Left lung (tissue), 10 donors: ENCODE data around the gene MED27. TPM values are rescaled to one million over a fixed set of nuclear protein-coding genes. Genes with fewer than 3 reads are reported as not detected.
"Not testable (repeated sequence)": the region's sequence is repeated elsewhere in the genome, so short reads cannot be mapped to it uniquely, and the experiment has no call there.

Experiments used
- ATAC-seq: fragments of 200-7000 bp; cut with Tn5 transposase; one replicate; pipeline ENCODE4 v1.9.1; 2020; ENCODE audit warnings: moderate library complexity
- DNase-seq, 4 donors: peaks; one replicate each; pipeline ENCODE4 v3.0.0-alpha.2; 2013 to 2020
- H3K27ac ChIP-seq, 2 donors: fragments of 200-600 bp; sonication (generic) in 1 of 2; one replicate each; pipeline versions ENCODE4 v1.5.0 to v1.8.0; 2020 to 2021
- H3K27me3 ChIP-seq, 2 donors: fragments of 200-600 bp; sonication (generic) in 1 of 2; one replicate each; pipeline versions ENCODE4 v1.5.0 to v1.8.0; 2020 to 2021
- H3K36me3 ChIP-seq, 2 donors: fragments of 200-600 bp; sonication (generic) in 1 of 2; one replicate each; pipeline versions ENCODE4 v1.5.0 to v1.8.0; 2020 to 2021
- H3K4me1 ChIP-seq, 2 donors: fragments of 200-600 bp; one replicate each; pipeline ENCODE4 v1.8.0; 2021
- H3K4me3 ChIP-seq, 2 donors: fragments of 200-600 bp; sonication (generic) in 1 of 2; one replicate each; pipeline versions ENCODE4 v1.5.0 to v1.8.0; 2020 to 2021; ENCODE audit warnings: mild to moderate bottlenecking in 1 of 2
- H3K9me3 ChIP-seq, 2 donors: fragments of 200-600 bp; sonication (generic) in 1 of 2; one replicate each; pipeline versions ENCODE4 v1.5.0 to v1.8.0; 2020 to 2021
- intact Hi-C, 2 donors: fragments of 100-400 bp; cut with DNase I; formaldehyde crosslinking; loops; one replicate each; pipeline versions ENCODE4 v1.11.2 to v1.14.2; 2022
- polyA plus RNA-seq, 6 donors: library from polyadenylated mRNA; unstranded; fragments of 120-200 nt; gene quantifications; one replicate each; pipeline ENCODE4 v1.2.1, GENCODE V29; 2013; ENCODE audit not compliant: insufficient read length in 6 of 6
- total RNA-seq, 2 donors: library from RNA; stranded (reverse); fragmentation: NEBNext Ultra II Directional; extraction: Animal tissue kit (Norgen Biotek cat#: 25700); gene quantifications; one replicate each; pipeline ENCODE4 v1.2.1, GENCODE V29; 2021
- TF ChIP-seq, protein P1 (sequence below), 2 donors: fragments of 200-600 bp; sonication (generic) in 1 of 2; IDR thresholded peaks; one replicate each; pipeline versions ENCODE4 v1.5.0 to v1.8.0; 2021; ENCODE audit warnings: antibody characterized with exemption in 2 of 2
- donor health status: DM: no; HTN: yes; CAD: no.
- donor health status: DM: no; HTN: no; CAD: no.

Gene MED27
- total and polyA plus RNA-seq, 8 donors: 12.5 to 18.6 (median 16.7) TPM

DNA sequence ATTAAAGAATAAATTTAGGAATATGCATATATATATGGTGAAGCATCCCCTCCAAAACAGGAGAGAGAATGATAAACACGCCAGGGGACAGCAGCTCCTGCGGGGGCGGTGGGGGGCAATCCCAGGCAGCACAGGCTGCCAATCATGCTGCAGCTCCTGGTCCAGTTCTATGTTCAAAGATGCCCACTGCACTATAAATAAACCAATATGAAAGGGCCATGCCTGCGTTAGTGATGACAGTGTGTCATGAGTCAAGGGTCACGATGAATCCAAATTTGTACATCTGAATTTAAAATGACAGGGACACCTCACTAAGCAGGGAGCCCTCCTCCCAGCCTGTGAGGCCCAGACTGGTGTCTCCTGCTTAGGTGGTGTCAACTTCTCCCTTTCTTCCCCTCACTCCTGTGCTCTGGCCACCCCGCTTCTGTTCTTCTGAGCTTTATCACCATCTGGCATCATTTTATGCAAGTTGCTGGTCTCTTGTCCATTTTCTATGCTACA, 153.9 kb downstream of the MED27 start:
- intact Hi-C loops: no loop called here
- no peaks in the 10 kb centered on the region for H3K4me1 ChIP-seq
- no peaks in the 10 kb centered on the region for H3K36me3 ChIP-seq
- no peak overlapping the region for H3K4me3 ChIP-seq
- TF ChIP-seq, protein P1, sequence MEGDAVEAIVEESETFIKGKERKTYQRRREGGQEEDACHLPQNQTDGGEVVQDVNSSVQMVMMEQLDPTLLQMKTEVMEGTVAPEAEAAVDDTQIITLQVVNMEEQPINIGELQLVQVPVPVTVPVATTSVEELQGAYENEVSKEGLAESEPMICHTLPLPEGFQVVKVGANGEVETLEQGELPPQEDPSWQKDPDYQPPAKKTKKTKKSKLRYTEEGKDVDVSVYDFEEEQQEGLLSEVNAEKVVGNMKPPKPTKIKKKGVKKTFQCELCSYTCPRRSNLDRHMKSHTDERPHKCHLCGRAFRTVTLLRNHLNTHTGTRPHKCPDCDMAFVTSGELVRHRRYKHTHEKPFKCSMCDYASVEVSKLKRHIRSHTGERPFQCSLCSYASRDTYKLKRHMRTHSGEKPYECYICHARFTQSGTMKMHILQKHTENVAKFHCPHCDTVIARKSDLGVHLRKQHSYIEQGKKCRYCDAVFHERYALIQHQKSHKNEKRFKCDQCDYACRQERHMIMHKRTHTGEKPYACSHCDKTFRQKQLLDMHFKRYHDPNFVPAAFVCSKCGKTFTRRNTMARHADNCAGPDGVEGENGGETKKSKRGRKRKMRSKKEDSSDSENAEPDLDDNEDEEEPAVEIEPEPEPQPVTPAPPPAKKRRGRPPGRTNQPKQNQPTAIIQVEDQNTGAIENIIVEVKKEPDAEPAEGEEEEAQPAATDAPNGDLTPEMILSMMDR (IDR thresholded peaks at IDR 0.05): no peak
- DNase-seq (no peak), ATAC-seq (no peak)
- no peak overlapping the region for H3K27ac ChIP-seq
- no peaks in the 10 kb centered on the region for H3K9me3 ChIP-seq
- H3K27me3 ChIP-seq: no peaks in the 10 kb centered on the region

- Histone ChIP-seq H3K27me3 (no peaks in the 10 kb centered on the region), H3K36me3 (no peaks in the 10 kb centered on the region), H3K4me1 (no peaks in the 10 kb centered on the region), H3K9me3 (no peaks in the 10 kb centered on the region), H3K4me3 (no peak overlapping the region), H3K27ac (no peak overlapping the region)
- DNase-seq (no peak), ATAC-seq (no peak)
- intact Hi-C loops: no loop called here
- TF ChIP-seq, protein P1 (IDR thresholded peaks at IDR 0.05): no peak
Observed at GRCh38 chr9:131923766-131924165, 155.9 kb downstream of the MED27 start.

DNA sequence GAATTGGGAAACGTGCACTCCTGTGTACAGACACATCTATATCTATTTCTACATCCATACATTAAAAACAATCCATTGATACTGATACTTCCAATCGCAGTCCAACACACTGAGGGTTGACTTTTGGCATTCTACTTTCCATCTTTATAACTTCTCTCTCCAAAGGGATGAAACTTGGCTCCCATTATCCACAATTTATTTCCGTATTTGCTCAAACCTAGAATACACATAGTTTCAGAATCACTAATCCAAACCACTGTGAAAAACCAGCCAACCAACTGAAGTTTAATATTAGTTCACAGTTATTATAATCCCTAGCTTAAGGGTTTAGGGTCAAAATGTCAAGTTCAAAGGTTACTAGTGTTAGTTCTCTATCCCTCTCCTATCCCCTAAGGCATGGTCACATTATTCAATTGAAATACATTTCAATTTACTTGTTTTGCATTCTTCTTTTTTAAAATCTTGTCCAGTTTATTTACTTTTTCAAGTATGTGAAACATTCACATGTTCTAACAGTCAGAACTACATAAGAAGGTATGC, 156.5 kb downstream of the MED27 start:
- intact Hi-C loops: no loop called here

GRCh38 chr9:131921635-131922034, 158.0 kb downstream of the MED27 start:
- H3K36me3 ChIP-seq: not testable (repeated sequence)

More for the DNA sequence above, 156.5 kb downstream of the MED27 start:
- ATAC-seq (no peak), DNase-seq (no peak)
- H3K4me1 ChIP-seq: no peaks in the 10 kb centered on the region
- no peaks in the 10 kb centered on the region for H3K27me3 ChIP-seq
- no peak overlapping the region for H3K27ac ChIP-seq
- no peaks in the 10 kb centered on the region for H3K36me3 ChIP-seq
- TF ChIP-seq, protein P1 (IDR thresholded peaks at IDR 0.05): no peak
- no peaks in the 10 kb centered on the region for H3K9me3 ChIP-seq
- no peak overlapping the region for H3K4me3 ChIP-seq

GRCh38 chr9:131919216-131919615, 160.5 kb downstream of the MED27 start:
- TF ChIP-seq, protein P1 (IDR thresholded peaks at IDR 0.05): no peak
- Histone ChIP-seq H3K36me3 (no peaks in the 10 kb centered on the region), H3K9me3 (no peaks in the 10 kb centered on the region), H3K27me3 (no peaks in the 10 kb centered on the region), H3K4me3 (no peak overlapping the region), H3K27ac (no peak overlapping the region), H3K4me1 (no peaks in the 10 kb centered on the region)
- DNase-seq (no peak), ATAC-seq (no peak)
- intact Hi-C loops: no loop called here

More at GRCh38 chr9:131921635-131922034, 158.0 kb downstream of the MED27 start:
- H3K4me1 ChIP-seq, ATAC-seq, H3K9me3 ChIP-seq, intact Hi-C loops, H3K27ac ChIP-seq, H3K4me3 ChIP-seq, DNase-seq, H3K27me3 ChIP-seq: not testable (repeated sequence)

GRCh38 chr9:131918481-131918880, 161.2 kb downstream of the MED27 start:
- no peaks in the 10 kb centered on the region for H3K9me3 ChIP-seq
- H3K4me3 ChIP-seq: no peak overlapping the region
- no peaks in the 10 kb centered on the region for H3K36me3 ChIP-seq
- ATAC-seq (no peak), DNase-seq (no peak)
- H3K27me3 ChIP-seq: no peaks in the 10 kb centered on the region
- intact Hi-C loops: no loop called here
- TF ChIP-seq, protein P1 (IDR thresholded peaks at IDR 0.05): no peak
- no peak overlapping the region for H3K27ac ChIP-seq
- H3K4me1 ChIP-seq: no peaks in the 10 kb centered on the region
